ENCODE results near the gene TCP11.

TCP11 gene

GRCh38 chr6:35092362-35093117, 48.6 kb downstream of the TCP11 start:
- Mint-ChIP-seq H3K27me3 (ENCODE audit: low read depth) (no peaks in the 10 kb centered on the region), H3K27ac (peak overlapping the region; percentile 6 to 73 (median 21)), H3K36me3 (ENCODE audit: low read depth) (peaks cover 20% of the 10 kb centered on the region), H3K4me1 (peaks cover 77% of the 10 kb centered on the region), H3K9me3 (no peaks in the 10 kb centered on the region), H3K4me3 (no peak overlapping the region)
- no peak for TF ChIP-seq CTCF (IDR thresholded peaks at IDR 0.05; ENCODE audit: unreplicated experiment in 3 of 3)

GRCh38 chr6:35091346-35092083, 49.6 kb downstream of the TCP11 start:
- Mint-ChIP-seq H3K36me3 (ENCODE audit: low read depth) (peaks cover 27% of the 10 kb centered on the region), H3K4me1 (peaks cover 69% of the 10 kb centered on the region), H3K27me3 (ENCODE audit: low read depth) (no peaks in the 10 kb centered on the region), H3K27ac (peak overlapping the region; percentile 51 to 73 (median 59)), H3K9me3 (no peaks in the 10 kb centered on the region), H3K4me3 (no peak overlapping the region)
- no peak for TF ChIP-seq CTCF (IDR thresholded peaks at IDR 0.05; ENCODE audit: unreplicated experiment in 3 of 3)

- Mint-ChIP-seq H3K36me3 (ENCODE audit: low read depth) (peaks cover 32% of the 10 kb centered on the region), H3K4me3 (no peak overlapping the region), H3K27me3 (ENCODE audit: low read depth) (no peaks in the 10 kb centered on the region), H3K27ac (peak overlapping the region in 1 of 3 experiments; percentile 73), H3K4me1 (peaks cover 61% of the 10 kb centered on the region), H3K9me3 (no peaks in the 10 kb centered on the region)
- no peak for TF ChIP-seq CTCF (IDR thresholded peaks at IDR 0.05; ENCODE audit: unreplicated experiment in 3 of 3)
Observed at GRCh38 chr6:35090734-35091133, 50.4 kb downstream of the TCP11 start.

- Mint-ChIP-seq H3K27ac (peak overlapping the region; percentile 23 to 78 (median 73)), H3K27me3 (ENCODE audit: low read depth) (no peaks in the 10 kb centered on the region), H3K9me3 (no peaks in the 10 kb centered on the region), H3K4me1 (peaks cover 54% of the 10 kb centered on the region), H3K4me3 (no peak overlapping the region), H3K36me3 (ENCODE audit: low read depth) (peaks cover 36% of the 10 kb centered on the region)
- no peak for TF ChIP-seq CTCF (IDR thresholded peaks at IDR 0.05; ENCODE audit: unreplicated experiment in 3 of 3)
Observed at GRCh38 chr6:35089935-35090505, 51.1 kb downstream of the TCP11 start.

- TF ChIP-seq CTCF (IDR thresholded peaks at IDR 0.05; ENCODE audit: unreplicated experiment in 3 of 3), result no peak
- H3K36me3 Mint-ChIP-seq (ENCODE audit: low read depth), result peaks cover 37% of the 10 kb centered on the region
- peaks cover 51% of the 10 kb centered on the region for H3K4me1 Mint-ChIP-seq
- no peak overlapping the region for H3K4me3 Mint-ChIP-seq
- H3K9me3 Mint-ChIP-seq, result no peaks in the 10 kb centered on the region
- peak overlapping the region; percentile 23 to 78 (median 73) for H3K27ac Mint-ChIP-seq
- H3K27me3 Mint-ChIP-seq (ENCODE audit: low read depth), result no peaks in the 10 kb centered on the region
Observed at GRCh38 chr6:35089216-35089934, 51.8 kb downstream of the TCP11 start.
